GM10266 (cell line): Measurements from ENCODE around the gene CFAP47.
"Not testable (repeated sequence)": the region's sequence is repeated elsewhere in the genome, so short reads cannot be mapped to it uniquely, and the experiment has no call there.

Source experiments
- DNase-seq: peaks from one replicate; pipeline ENCODE4 v3.0.0; 2012; ENCODE audit errors: extremely low spot score
- TF ChIP-seq, protein P1 (sequence below): IDR thresholded peaks from 2 replicates; pipeline ENCODE4 v1.5.1; 2012; ENCODE audit warnings: mild to moderate bottlenecking, low read depth; ENCODE audit not compliant: control insufficient read depth, insufficient read depth; ENCODE audit errors: missing control alignments

CFAP47 gene

DNA sequence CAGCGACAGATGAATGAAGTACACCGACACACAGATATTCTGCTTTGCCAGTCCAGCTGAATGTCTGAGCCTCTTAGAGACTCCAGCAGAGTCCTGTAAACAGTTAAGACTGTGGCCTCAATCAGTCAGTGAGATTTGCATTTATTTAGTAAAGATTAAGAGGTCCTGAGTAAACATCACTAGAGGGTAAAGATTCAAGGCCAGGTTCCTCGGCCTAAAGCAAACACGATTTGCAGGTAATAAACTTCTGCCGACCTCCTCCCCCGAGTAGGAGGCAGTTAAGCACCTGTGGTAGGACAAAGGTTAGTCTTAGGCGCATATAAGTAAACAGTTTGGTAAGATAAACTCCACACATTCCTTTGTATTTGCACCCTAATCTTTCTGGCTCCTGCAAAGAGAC lies 99.6 kb downstream of the CFAP47 start:
- no peak for DNase-seq

DNA sequence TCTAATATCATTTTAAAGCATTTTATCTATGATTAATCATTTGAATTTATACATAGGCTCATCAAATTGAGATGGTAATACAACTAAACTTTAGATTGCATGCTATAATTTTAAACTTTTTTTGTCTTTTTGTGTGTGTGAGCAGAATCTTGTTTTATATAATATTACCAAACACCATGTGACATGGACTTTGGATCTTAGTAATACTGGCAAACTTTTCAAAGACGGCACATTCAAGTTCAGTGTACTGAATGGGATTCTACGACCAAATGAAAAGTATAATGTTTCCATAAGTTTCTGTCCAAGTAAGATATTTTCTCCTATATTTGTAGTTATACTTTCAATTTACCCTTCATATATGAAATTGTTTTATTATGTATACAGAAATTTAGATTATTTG lies 116.0 kb downstream of the CFAP47 start:
- TF ChIP-seq, protein P1, sequence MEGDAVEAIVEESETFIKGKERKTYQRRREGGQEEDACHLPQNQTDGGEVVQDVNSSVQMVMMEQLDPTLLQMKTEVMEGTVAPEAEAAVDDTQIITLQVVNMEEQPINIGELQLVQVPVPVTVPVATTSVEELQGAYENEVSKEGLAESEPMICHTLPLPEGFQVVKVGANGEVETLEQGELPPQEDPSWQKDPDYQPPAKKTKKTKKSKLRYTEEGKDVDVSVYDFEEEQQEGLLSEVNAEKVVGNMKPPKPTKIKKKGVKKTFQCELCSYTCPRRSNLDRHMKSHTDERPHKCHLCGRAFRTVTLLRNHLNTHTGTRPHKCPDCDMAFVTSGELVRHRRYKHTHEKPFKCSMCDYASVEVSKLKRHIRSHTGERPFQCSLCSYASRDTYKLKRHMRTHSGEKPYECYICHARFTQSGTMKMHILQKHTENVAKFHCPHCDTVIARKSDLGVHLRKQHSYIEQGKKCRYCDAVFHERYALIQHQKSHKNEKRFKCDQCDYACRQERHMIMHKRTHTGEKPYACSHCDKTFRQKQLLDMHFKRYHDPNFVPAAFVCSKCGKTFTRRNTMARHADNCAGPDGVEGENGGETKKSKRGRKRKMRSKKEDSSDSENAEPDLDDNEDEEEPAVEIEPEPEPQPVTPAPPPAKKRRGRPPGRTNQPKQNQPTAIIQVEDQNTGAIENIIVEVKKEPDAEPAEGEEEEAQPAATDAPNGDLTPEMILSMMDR = no peak
- DNase-seq = no peak

More for the DNA sequence above, 99.6 kb downstream of the CFAP47 start:
- TF ChIP-seq, protein P1 = no peak

DNA sequence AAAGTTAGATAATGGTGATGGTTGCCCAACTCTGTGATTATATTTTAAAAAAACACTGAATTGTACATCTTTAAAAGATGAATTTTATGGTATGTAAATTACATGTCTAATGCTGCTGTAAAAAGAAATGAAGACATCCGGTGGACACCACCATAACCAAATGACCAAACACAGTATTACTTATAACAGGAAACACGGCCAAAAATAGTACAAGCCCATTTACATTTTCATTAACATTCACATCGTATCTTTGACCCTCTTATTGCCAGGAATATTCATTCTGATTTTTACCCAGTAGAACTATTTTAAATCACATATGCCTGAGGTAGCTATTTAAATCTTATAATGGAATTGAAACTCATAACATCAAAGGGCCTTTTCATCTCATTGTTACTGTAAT lies 143.2 kb downstream of the CFAP47 start:
- DNase-seq = no peak
- TF ChIP-seq, protein P1 = no peak

DNA sequence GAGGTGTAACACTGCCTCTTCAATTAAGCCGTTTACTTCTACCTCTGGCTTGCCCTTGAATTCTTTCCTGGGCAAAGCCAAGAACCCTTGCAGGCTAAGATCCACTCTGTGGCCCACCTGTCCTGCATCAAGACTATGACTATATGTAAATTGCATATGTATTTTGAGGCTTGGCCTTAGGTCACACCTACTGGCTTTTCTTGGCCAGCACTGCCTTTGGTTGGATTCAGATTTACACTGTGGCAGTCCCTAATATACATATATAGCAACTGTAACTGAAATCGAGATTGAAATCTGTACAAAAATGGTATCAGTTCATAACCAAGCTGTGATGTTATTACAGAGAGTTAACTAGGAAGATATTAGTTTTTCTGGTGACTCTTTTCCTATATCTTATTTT lies 151.5 kb downstream of the CFAP47 start:
- TF ChIP-seq, protein P1 = no peak
- no peak for DNase-seq

DNA sequence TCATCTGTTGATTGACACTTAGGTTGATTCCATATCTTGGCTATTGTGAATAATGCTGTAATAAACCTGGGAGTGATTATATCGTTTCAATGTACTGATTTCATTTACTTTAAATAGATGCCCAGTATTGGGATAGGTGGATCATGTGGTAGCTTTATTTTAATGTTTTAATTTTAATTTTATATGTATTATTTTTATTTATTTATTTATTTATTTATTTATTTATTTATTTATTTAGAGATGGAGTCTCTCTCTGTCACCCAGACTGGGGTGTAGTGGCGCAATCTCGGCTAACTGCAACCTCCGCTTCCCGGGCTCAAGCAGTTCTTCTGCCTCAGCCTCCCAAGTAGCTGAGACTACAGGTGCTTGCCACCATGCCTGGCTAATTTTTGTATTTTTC lies 155.5 kb downstream of the CFAP47 start:
- DNase-seq = not testable (repeated sequence)

DNA sequence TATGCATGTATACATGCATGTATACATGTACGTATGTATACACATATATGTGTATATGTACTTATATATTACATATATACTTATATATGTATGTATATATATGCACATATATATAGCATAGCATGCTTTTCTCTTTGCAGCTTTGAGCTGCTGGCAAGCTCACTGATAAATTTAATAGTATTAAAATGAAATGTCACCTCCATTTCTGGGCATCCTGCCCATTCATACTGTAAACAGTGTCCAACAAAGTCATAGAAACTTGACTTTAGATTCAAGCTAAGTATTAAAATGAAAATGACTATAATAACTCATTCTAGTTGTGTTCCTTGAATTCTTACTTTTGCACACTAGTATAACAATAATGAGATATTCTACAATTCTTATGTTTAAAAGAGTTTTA lies 163.7 kb downstream of the CFAP47 start:
- TF ChIP-seq, protein P1 = no peak
- no peak for DNase-seq

DNA sequence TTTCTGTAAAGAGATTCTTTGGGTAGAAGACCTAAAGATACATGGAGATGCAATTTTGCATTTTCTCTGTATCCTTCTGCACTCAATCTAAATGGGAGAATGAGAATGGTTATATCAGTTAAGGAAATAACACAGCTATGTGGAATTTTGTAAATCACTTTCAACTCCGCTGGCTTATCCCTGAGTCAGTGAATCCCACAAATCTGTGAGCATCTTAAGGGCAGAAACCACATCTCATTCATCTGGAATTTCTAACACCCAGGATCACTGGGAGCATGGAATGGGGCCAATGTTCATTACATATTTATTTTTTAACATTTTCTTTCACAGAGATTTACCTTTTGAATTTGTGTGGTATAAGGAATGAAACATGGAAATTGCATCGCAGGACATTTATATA lies 167.8 kb downstream of the CFAP47 start:
- DNase-seq = no peak
- TF ChIP-seq, protein P1 = no peak

DNA sequence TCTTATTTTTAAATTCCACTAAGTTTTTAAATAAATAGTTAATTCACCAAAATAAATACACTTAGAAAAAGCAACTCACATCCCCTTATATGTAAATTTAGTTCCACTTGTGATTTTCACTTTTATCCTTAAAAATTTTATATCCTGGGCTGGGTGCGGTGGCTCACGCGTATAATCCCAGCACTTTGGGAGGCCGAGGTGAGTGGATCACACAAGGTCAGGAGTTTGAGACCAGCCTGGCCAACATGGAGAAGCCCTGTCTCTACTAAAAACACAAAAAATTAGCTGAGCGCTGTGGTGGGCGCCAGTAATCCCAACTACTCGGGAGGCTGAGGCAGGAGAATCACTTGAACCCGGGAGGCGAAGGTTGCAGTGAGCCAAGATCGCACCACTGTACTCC lies 169.4 kb downstream of the CFAP47 start:
- DNase-seq = not testable (repeated sequence)
